Gastroesophageal sphincter (tissue), 4 donors: ENCODE measurements around the gene TMEM51. TPM values are rescaled to one million over a fixed set of nuclear protein-coding genes. Genes with fewer than 3 reads are reported as not detected.

ENCODE experiments used
- ATAC-seq: fragments of 150-250 bp; one replicate; pipeline ENCODE4 v1.9.1; 2016; ENCODE audit warnings: mild to moderate bottlenecking, moderate library complexity
- H3K27ac ChIP-seq, 4 donors: fragments of 200-600 bp; sonication (generic) in 3 of 4; 1 replicate in 3 of 4; 2 replicates in 1 of 4; pipeline ENCODE4 v1.5.1; 2016 to 2019
- H3K27me3 ChIP-seq: fragments of 200-600 bp; sonication (generic); one replicate; pipeline ENCODE4 v1.5.1; 2019
- H3K36me3 ChIP-seq, 2 donors: fragments of 200-600 bp; sonication (generic); one replicate each; pipeline ENCODE4 v1.5.1; 2019; ENCODE audit warnings: control low read depth in 1 of 2
- H3K4me1 ChIP-seq, 3 donors: fragments of 200-600 bp; sonication (generic); 1 replicate in 2 of 3; 2 replicates in 1 of 3; pipeline ENCODE4 v1.5.1; 2016 to 2019; ENCODE audit warnings: control low read depth in 2 of 3
- H3K4me3 ChIP-seq, 2 donors: fragments of 200-600 bp; sonication (generic); one replicate each; pipeline ENCODE4 v1.5.1; 2019; ENCODE audit warnings: mild to moderate bottlenecking in 1 of 2, moderate library complexity in 1 of 2
- H3K9me3 ChIP-seq, 3 donors: fragments of 200-600 bp; sonication (generic); one replicate each; pipeline ENCODE4 v1.5.1; 2017 to 2019; ENCODE audit warnings: control low read depth in 2 of 3
- EP300 ChIP-seq: sonication (generic); formaldehyde crosslinking; IDR thresholded peaks from one replicate; pipeline ENCODE4 v1.6.1; 2017; ENCODE audit warnings: antibody characterized with exemption, mild to moderate bottlenecking
- POLR2A ChIP-seq, 2 donors: fragments of 450-650 bp; IDR thresholded peaks; one replicate each; pipeline ENCODE4 v1.6.1; 2017; ENCODE audit warnings: antibody characterized with exemption in 2 of 2, mild to moderate bottlenecking in 2 of 2, moderate library complexity in 1 of 2
- POLR2AphosphoS5 ChIP-seq: sonication (generic); formaldehyde crosslinking; IDR thresholded peaks from one replicate; pipeline ENCODE4 v1.6.1; 2017; ENCODE audit warnings: antibody characterized with exemption
- WGBS, 2 donors: methylation state at CpG; one replicate each; pipeline ENCODE4 v1.1.5; 2018; ENCODE audit warnings: low coverage in 1 of 2; 5-methylcytosine and 5-hydroxymethylcytosine counted together
- total RNA-seq, 4 donors: library from RNA; depleted of rRNA; stranded (reverse); fragments of >200 nt; gene quantifications; one replicate each; pipeline ENCODE4 v1.1.0, GENCODE V29; 2016
- TF ChIP-seq, protein P1 (sequence below), 4 experiments: fragments of 200-600 bp in 2 of 4; fragments of 450-650 bp in 2 of 4; sonication (generic) in 1 of 4; IDR thresholded peaks; one replicate each; pipeline ENCODE4 v1.5.1; 2017 to 2019; ENCODE audit warnings: antibody characterized with exemption in 4 of 4, mild to moderate bottlenecking in 2 of 4, moderate library complexity in 2 of 4

Gene TMEM51
- total RNA-seq, 4 donors from 2014 or later, result 12.6 to 34.7 (median 17.7) TPM

GRCh38 chr1:15153842-15154479 lies 414 bp downstream of the TMEM51 start:
- ATAC-seq, result peak; percentile 63
- Histone ChIP-seq H3K4me3 (peak overlapping the region; percentile 54 to 95), H3K4me1 (peaks cover 0 to 81% (median 17%) of the 10 kb centered on the region in 3 donors), H3K27me3 (no peaks in the 10 kb centered on the region), H3K9me3 (no peaks in the 10 kb centered on the region), H3K36me3 (no peaks in the 10 kb centered on the region), H3K27ac (peak overlapping the region; percentile 64 to 93 (median 92))
- TF ChIP-seq POLR2AphosphoS5, result peak; percentile 11
- TF ChIP-seq EP300, result no peak
- TF ChIP-seq, protein P1, sequence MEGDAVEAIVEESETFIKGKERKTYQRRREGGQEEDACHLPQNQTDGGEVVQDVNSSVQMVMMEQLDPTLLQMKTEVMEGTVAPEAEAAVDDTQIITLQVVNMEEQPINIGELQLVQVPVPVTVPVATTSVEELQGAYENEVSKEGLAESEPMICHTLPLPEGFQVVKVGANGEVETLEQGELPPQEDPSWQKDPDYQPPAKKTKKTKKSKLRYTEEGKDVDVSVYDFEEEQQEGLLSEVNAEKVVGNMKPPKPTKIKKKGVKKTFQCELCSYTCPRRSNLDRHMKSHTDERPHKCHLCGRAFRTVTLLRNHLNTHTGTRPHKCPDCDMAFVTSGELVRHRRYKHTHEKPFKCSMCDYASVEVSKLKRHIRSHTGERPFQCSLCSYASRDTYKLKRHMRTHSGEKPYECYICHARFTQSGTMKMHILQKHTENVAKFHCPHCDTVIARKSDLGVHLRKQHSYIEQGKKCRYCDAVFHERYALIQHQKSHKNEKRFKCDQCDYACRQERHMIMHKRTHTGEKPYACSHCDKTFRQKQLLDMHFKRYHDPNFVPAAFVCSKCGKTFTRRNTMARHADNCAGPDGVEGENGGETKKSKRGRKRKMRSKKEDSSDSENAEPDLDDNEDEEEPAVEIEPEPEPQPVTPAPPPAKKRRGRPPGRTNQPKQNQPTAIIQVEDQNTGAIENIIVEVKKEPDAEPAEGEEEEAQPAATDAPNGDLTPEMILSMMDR (IDR thresholded peaks at IDR 0.05), result peak; percentile 57 to 85 (median 71)
- TF ChIP-seq POLR2A (IDR thresholded peaks at IDR 0.05), result peak; percentile 21 to 31
- no CpG with 5 or more reads among the region's 74 CpGs for WGBS, 2 donors

DNA sequence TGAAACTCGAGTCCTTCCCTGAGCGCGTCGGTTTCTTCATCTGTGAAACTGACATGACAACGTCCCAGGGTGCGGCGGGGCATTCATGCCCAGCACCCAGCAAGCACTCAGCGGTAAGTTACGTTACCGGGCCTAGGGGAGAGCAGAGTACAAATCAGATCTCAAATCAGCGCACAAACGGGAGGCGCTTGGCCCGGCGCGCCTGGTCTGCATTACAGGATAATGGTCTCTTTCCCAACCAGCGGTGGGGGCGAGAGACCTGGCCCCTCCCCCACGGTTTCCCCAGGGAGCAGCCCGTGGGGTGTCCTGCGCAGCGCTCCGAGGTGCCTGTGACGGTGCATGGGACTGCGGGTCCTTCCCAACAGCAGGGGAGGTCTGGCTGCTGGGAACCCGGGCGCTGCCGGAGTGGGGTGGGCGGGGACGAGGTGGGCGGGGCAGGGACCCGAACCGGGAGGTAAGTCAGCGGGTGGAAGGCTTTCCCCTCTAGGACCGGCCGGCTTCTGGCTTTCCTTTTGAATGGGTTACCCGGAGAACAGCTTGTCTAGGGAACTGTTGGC lies 1.0 kb downstream of the TMEM51 start:
- TF ChIP-seq, protein P1 (IDR thresholded peaks at IDR 0.05), result no peak
- TF ChIP-seq EP300 (no peak), POLR2A (IDR thresholded peaks at IDR 0.05) (no peak), POLR2AphosphoS5 (no peak)
- Histone ChIP-seq H3K9me3 (no peaks in the 10 kb centered on the region), H3K27me3 (no peaks in the 10 kb centered on the region), H3K4me1 (peaks cover 0 to 87% (median 20%) of the 10 kb centered on the region in 3 donors), H3K27ac (peak overlapping the region in 3 of 4 donors; percentile 91 to 93 (median 92)), H3K36me3 (no peaks in the 10 kb centered on the region), H3K4me3 (peak overlapping the region; percentile 54 to 95)
- ATAC-seq, result no peak
- WGBS, 2 donors, result 0% methylated on average over 2 of the region's 37 CpGs; no CpG with 5 or more reads in 1 of the 2 donors

- peaks cover 0 to 94% (median 20%) of the 10 kb centered on the region in 3 donors for H3K4me1 ChIP-seq
- TF ChIP-seq POLR2AphosphoS5 (no peak), EP300 (no peak), POLR2A (IDR thresholded peaks at IDR 0.05) (no peak)
- TF ChIP-seq, protein P1 (IDR thresholded peaks at IDR 0.05), result no peak
- no peaks in the 10 kb centered on the region for H3K9me3 ChIP-seq
- H3K36me3 ChIP-seq, result no peaks in the 10 kb centered on the region
- peak overlapping the region in 3 of 4 donors; percentile 91 to 93 (median 92) for H3K27ac ChIP-seq
- peak overlapping the region in 1 of 2 donors; percentile 95 for H3K4me3 ChIP-seq
- ATAC-seq, result no peak
- H3K27me3 ChIP-seq, result no peaks in the 10 kb centered on the region
- 70 to 84% methylated on average over 2 to 4 of the region's 5 CpGs for WGBS, 2 donors
Observed at GRCh38 chr1:15155191-15155590, 1.6 kb downstream of the TMEM51 start.

GRCh38 chr1:15155888-15156741 lies 2.6 kb downstream of the TMEM51 start:
- Histone ChIP-seq H3K27ac (peak overlapping the region in 2 of 4 donors; percentile 91 to 93), H3K4me1 (peaks cover 0 to 97% (median 20%) of the 10 kb centered on the region in 3 donors), H3K4me3 (peak overlapping the region in 1 of 2 donors; percentile 11), H3K27me3 (no peaks in the 10 kb centered on the region), H3K36me3 (no peaks in the 10 kb centered on the region), H3K9me3 (no peaks in the 10 kb centered on the region)
- TF ChIP-seq POLR2A (IDR thresholded peaks at IDR 0.05) (no peak), EP300 (no peak), POLR2AphosphoS5 (no peak)
- TF ChIP-seq, protein P1 (IDR thresholded peaks at IDR 0.05), result no peak
- no peak for ATAC-seq
- 24 to 30% methylated on average over 2 to 8 of the region's 11 CpGs for WGBS, 2 donors
